Mesothelial cell of epicardium (in vitro differentiated cells): ENCODE measurements around the gene FAM120B. TPM values are rescaled to one million over a fixed set of nuclear protein-coding genes. Genes with fewer than 3 reads are reported as not detected.

Source experiments
- DNase-seq, 2 experiments: peaks; one replicate each; pipeline ENCODE4 v3.0.0; 2021; ENCODE audit warnings: low spot score in 2 of 2; ENCODE audit not compliant: unreplicated experiment in 2 of 2
- H3K27ac Mint-ChIP-seq: 2 replicates; pipeline ENCODE4 v1.8.0; 2021; ENCODE audit warnings: mixed read lengths
- H3K27me3 Mint-ChIP-seq: 2 replicates; pipeline ENCODE4 v1.8.0; 2021; ENCODE audit warnings: low read depth, mixed read lengths
- H3K36me3 Mint-ChIP-seq: 2 replicates; pipeline ENCODE4 v1.8.0; 2021; ENCODE audit warnings: mixed read lengths
- H3K4me1 Mint-ChIP-seq: 2 replicates; pipeline ENCODE4 v1.8.0; 2021; ENCODE audit warnings: mixed read lengths
- H3K4me3 Mint-ChIP-seq: 2 replicates; pipeline ENCODE4 v1.8.0; 2021; ENCODE audit warnings: mild to moderate bottlenecking, moderate library complexity, mixed read lengths
- H3K9me3 Mint-ChIP-seq: 2 replicates; pipeline ENCODE4 v1.8.0; 2021; ENCODE audit warnings: mixed read lengths
- total RNA-seq: library from RNA; stranded (reverse); gene quantifications from 3 replicates; pipeline ENCODE4 v1.2.1, GENCODE V29; 2021
- TF ChIP-seq, protein P1 (sequence below): fragments of 200-600 bp; sonication (generic); IDR thresholded peaks from one replicate; pipeline ENCODE4 v1.5.0; 2021; ENCODE audit warnings: antibody characterized with exemption; ENCODE audit not compliant: unreplicated experiment

Gene FAM120B
- total RNA-seq, 1 donor from 2014 or later, result 44.1 TPM

DNA sequence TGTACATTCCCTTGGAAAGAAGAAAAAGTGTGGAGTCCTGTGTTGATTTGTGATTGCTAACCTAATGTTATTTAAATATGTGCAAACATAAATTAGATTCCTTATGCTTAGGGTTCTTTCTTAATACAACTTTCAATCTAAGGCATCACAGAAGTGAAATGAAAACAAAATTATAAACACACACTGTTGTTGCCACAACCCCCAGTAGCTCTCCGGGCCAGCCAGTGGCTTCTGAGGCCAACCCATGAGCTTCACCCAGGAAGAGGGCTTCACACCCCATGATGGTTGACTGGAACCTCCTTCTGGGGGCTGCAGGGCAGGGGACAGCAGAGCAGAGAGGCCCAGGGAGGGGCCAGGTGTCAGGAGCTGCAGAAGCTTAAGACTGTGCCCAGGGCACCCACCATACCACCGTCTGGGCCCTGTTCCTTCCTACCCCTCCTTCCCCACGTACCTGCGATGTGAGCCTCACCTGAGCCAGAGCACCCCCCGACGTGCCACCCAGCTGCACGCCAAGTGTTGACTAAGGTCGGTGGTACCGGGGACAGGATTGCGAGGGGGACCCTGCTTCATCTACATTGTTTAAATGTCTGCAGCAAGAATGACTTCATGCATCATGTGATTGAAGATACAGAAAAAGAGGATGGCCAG lies 110.5 kb downstream of the FAM120B start:
- Mint-ChIP-seq H3K4me1 (no peaks in the 10 kb centered on the region), H3K27ac (no peak overlapping the region), H3K36me3 (peaks cover 5% of the 10 kb centered on the region), H3K27me3 (peaks cover 17% of the 10 kb centered on the region), H3K9me3 (peaks cover 20% of the 10 kb centered on the region), H3K4me3 (no peak overlapping the region)
- no peak for DNase-seq
- TF ChIP-seq, protein P1, sequence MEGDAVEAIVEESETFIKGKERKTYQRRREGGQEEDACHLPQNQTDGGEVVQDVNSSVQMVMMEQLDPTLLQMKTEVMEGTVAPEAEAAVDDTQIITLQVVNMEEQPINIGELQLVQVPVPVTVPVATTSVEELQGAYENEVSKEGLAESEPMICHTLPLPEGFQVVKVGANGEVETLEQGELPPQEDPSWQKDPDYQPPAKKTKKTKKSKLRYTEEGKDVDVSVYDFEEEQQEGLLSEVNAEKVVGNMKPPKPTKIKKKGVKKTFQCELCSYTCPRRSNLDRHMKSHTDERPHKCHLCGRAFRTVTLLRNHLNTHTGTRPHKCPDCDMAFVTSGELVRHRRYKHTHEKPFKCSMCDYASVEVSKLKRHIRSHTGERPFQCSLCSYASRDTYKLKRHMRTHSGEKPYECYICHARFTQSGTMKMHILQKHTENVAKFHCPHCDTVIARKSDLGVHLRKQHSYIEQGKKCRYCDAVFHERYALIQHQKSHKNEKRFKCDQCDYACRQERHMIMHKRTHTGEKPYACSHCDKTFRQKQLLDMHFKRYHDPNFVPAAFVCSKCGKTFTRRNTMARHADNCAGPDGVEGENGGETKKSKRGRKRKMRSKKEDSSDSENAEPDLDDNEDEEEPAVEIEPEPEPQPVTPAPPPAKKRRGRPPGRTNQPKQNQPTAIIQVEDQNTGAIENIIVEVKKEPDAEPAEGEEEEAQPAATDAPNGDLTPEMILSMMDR, result no peak

DNA sequence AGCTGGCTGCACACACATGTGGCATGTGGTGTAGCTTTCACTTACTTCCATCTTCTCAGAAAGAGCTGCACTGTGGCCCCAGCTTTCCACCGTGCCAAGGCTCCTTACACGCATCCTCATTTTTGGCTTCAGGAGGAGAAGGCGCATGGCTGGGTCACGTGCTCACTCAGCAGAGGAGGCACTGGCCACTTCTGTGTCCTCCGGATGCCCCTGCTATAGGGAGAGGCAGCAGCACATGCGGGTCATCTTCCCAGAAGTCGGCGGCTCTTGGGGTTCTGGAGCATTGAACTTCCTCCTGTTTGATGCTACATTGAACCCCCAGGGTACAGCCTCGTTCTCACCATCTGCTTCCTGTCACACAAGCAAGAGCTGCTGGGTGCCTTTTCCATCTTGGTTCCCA lies 111.3 kb downstream of the FAM120B start:
- H3K27me3 Mint-ChIP-seq, result peaks cover 19% of the 10 kb centered on the region
- H3K4me3 Mint-ChIP-seq, result no peak overlapping the region
- DNase-seq, result no peak
- H3K36me3 Mint-ChIP-seq, result peaks cover 5% of the 10 kb centered on the region
- H3K9me3 Mint-ChIP-seq, result peaks cover 13% of the 10 kb centered on the region
- H3K4me1 Mint-ChIP-seq, result peaks cover 2% of the 10 kb centered on the region
- no peak overlapping the region for H3K27ac Mint-ChIP-seq
- TF ChIP-seq, protein P1, result no peak

DNA sequence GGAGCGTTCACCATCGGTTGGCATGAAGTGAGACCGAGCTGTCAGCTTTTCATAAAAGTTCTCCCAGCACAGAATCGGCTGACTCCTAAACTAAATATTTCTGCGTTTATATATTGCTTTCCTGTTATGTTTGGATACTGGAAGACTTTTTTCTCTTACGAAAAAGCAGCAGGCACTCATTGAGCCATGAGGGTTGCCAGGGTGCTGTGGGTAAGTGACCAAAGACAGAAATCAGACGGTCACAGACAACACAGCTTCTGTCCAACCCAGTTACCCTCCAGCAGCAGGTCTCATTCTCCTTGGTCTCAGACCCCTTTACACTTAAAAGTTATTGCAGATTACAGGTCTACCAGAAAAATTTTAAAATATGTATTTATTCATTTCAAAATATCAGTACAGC lies 113.7 kb downstream of the FAM120B start:
- no peak for DNase-seq
- Mint-ChIP-seq H3K4me3 (no peak overlapping the region), H3K27me3 (peaks cover 23% of the 10 kb centered on the region), H3K36me3 (no peaks in the 10 kb centered on the region), H3K4me1 (peaks cover 2% of the 10 kb centered on the region), H3K27ac (no peak overlapping the region), H3K9me3 (no peaks in the 10 kb centered on the region)
- TF ChIP-seq, protein P1, result no peak

DNA sequence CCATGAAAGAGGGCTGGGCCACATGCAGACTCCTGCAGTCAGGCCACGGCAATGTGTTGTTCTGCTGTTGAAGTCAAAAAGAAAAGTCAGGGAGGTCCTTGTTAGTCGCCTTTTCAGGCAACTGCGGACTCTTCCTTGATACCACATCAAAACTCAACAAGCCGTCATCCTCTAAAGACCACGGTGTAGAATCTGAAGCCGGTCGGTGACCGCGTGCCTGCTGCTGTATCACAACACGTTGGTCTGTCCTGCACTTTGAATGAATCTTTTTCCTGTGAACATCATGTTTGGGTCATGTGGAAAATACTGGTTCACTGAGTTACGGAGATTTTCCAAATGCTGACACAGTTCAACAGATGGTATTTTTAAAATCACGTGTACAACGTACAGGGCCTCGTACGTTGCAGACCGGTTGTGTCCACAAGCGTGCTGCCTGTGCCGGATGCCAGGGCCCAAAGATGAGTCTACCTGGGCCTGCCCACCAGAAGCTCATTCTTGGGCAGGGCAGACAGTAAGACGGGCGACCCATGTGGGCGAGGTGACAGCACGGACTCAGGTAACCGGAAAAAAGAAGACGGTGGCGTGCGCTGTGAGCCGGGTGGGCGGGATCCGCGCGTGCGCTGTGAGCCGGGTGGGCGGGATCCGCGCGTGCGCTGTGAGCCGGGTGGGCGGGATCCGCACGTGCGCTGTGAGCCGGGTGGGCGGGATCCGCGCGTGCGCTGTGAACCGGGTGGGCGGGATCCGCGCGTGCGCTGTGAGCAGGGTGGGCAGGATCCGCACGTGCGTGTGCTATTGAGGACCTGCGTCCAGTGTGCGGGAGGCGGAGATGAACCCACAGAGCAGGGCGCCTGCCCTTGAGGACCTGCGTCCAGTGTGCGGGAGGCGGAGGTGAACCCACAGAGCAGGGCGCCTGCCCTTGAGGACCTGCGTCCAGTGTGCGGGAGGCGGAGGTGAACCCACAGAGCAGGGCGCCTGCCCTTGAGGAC lies 114.5 kb downstream of the FAM120B start:
- TF ChIP-seq, protein P1, result no peak
- peaks cover 20% of the 10 kb centered on the region for H3K27me3 Mint-ChIP-seq
- no peaks in the 10 kb centered on the region for H3K36me3 Mint-ChIP-seq
- H3K4me1 Mint-ChIP-seq, result peaks cover 2% of the 10 kb centered on the region
- no peak overlapping the region for H3K4me3 Mint-ChIP-seq
- no peak for DNase-seq
- no peak overlapping the region for H3K27ac Mint-ChIP-seq
- H3K9me3 Mint-ChIP-seq, result no peaks in the 10 kb centered on the region

DNA sequence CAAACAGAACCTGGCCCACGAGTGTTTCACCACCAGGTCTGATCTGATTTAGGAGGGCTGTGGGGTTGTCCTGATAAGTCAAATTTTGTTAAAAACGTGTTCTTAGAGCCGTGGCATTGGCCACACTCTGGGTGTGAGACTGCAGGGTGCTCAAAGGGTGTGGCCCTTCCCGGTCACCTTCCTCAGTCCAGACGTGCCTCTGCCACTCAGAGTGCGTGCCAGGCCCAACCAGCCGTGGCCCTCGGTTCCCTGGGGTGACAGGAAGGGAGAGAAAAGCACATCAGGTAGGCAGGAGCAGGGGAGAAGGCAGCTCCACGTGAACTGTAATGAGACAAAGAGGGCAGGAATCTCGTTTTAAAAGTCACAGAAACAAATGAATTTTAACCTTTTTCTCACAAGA lies 115.4 kb downstream of the FAM120B start:
- TF ChIP-seq, protein P1, result no peak
- no peak for DNase-seq
- no peaks in the 10 kb centered on the region for H3K9me3 Mint-ChIP-seq
- peaks cover 23% of the 10 kb centered on the region for H3K27me3 Mint-ChIP-seq
- peaks cover 2% of the 10 kb centered on the region for H3K4me1 Mint-ChIP-seq
- no peak overlapping the region for H3K27ac Mint-ChIP-seq
- no peak overlapping the region for H3K4me3 Mint-ChIP-seq
- H3K36me3 Mint-ChIP-seq, result no peaks in the 10 kb centered on the region
